DOHH2 (cell line): Measurements from ENCODE around the gene LLGL1.

Experiments used
- H3F3A ChIP-seq: fragments of 200-600 bp; sonication (generic), shearing (Covaris generic); 2 replicates; pipeline ENCODE4 v1.6.0; 2016; ENCODE audit warnings: antibody characterized with exemption, mild to moderate bottlenecking; ENCODE audit not compliant: control insufficient read depth, insufficient read depth
- H3K27ac ChIP-seq: fragments of 200-600 bp; sonication (generic); 2 replicates; pipeline ENCODE4 v1.5.1; 2014; ENCODE audit warnings: low read depth, mild to moderate bottlenecking, low read length, moderate library complexity
- H3K27me3 ChIP-seq: fragments of 200-600 bp; sonication (generic); 2 replicates; pipeline ENCODE4 v1.6.1; 2014; ENCODE audit warnings: mild to moderate bottlenecking, low read length, mixed read lengths; ENCODE audit not compliant: control insufficient read depth
- H3K36me3 ChIP-seq: fragments of 200-600 bp; sonication (generic); 2 replicates; pipeline ENCODE4 v1.6.1; 2014; ENCODE audit warnings: mild to moderate bottlenecking, low read length, moderate library complexity, mixed read lengths; ENCODE audit not compliant: control insufficient read depth
- H3K4me1 ChIP-seq: fragments of 200-600 bp; sonication (generic); 2 replicates; pipeline ENCODE4 v1.6.1; 2014; ENCODE audit warnings: mild to moderate bottlenecking, low read length, mixed read lengths; ENCODE audit not compliant: control insufficient read depth
- H3K4me2 ChIP-seq: fragments of 200-600 bp; sonication (generic); 2 replicates; pipeline ENCODE4 v1.6.0; 2014; ENCODE audit warnings: mild to moderate bottlenecking, low read length, moderate library complexity
- H3K4me3 ChIP-seq: fragments of 200-600 bp; sonication (generic); 2 replicates; pipeline ENCODE4 v1.5.1; 2014; ENCODE audit warnings: mild to moderate bottlenecking, low read length, mixed read lengths
- H3K79me2 ChIP-seq: fragments of 200-600 bp; sonication (generic); 2 replicates; pipeline ENCODE4 v1.6.1; 2014; ENCODE audit warnings: mild to moderate bottlenecking, low read length, mixed read lengths; ENCODE audit not compliant: control insufficient read depth
- H3K9me2 ChIP-seq: fragments of 200-600 bp; sonication (generic); replicated peaks from 2 replicates; pipeline ENCODE4 v1.6.1; 2014; ENCODE audit warnings: mild to moderate bottlenecking, low read length, mixed read lengths; ENCODE audit not compliant: control insufficient read depth
- H3K9me3 ChIP-seq: fragments of 200-600 bp; sonication (generic); 2 replicates; pipeline ENCODE4 v1.6.1; 2014; ENCODE audit warnings: antibody characterized with exemption, low read length, mixed read lengths; ENCODE audit not compliant: control insufficient read depth, insufficient read depth
- H4K20me1 ChIP-seq: fragments of 200-600 bp; sonication (generic); 2 replicates; pipeline ENCODE4 v1.6.0; 2014; ENCODE audit warnings: low read depth, mild to moderate bottlenecking, antibody characterized with exemption, low read length, moderate library complexity; ENCODE audit not compliant: control insufficient read depth, insufficient read depth
- EZH2phosphoT487 ChIP-seq: fragments of 200-600 bp; sonication (generic); IDR thresholded peaks from 2 replicates; pipeline ENCODE4 v1.6.1; 2017; ENCODE audit warnings: borderline replicate concordance, mild to moderate bottlenecking, antibody characterized with exemption, low read length, moderate library complexity, mixed read lengths
- TF ChIP-seq, protein P1 (sequence below): fragments of 200-600 bp; sonication (generic); IDR thresholded peaks from one replicate; pipeline ENCODE4 v1.5.1; 2014; ENCODE audit warnings: antibody characterized with exemption, mild to moderate bottlenecking, low read depth, low read length; ENCODE audit not compliant: poor library complexity, severe bottlenecking

The LLGL1 gene

DNA sequence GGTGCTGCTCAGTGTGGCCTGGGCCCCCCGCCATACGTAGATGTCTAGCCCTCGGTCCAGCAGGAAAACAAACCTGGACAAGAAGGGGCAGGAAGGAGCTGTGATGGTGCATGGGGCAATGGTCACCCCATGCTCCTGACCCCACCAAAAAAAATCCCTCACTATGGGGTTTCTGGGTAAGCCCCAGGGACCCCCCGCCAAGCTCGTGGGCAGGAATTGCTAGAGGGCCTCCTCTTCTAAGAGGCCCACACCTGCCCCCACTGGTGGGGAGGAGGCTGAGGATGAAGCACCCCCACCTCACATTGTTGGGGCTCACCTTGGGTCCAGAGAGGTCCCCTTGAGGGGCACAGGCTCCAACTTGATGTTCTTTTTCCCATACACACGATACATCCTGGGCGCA is 23.4 kb downstream of the LLGL1 start:
- H3K27ac ChIP-seq = no peak overlapping the region
- H3K79me2 ChIP-seq = no peaks in the 10 kb centered on the region

GRCh38 chr17:18250259-18250658 is 24.8 kb downstream of the LLGL1 start:
- Histone ChIP-seq H3K27me3 (no peaks in the 10 kb centered on the region), H3K4me1 (peaks cover 3% of the 10 kb centered on the region; the same call in 1 of the 2 replicates), H3K4me2 (no peak overlapping the region), H3K9me2 (no peaks in the 10 kb centered on the region), H3K4me3 (no peak overlapping the region), H3F3A (peaks cover 5% of the 10 kb centered on the region; the same call in 1 of the 2 replicates), H3K36me3 (peaks cover 75% of the 10 kb centered on the region), H3K9me3 (no peaks in the 10 kb centered on the region), H3K79me2 (no peaks in the 10 kb centered on the region), H3K27ac (no peak overlapping the region), H4K20me1 (no peaks in the 10 kb centered on the region)
- TF ChIP-seq, protein P1, sequence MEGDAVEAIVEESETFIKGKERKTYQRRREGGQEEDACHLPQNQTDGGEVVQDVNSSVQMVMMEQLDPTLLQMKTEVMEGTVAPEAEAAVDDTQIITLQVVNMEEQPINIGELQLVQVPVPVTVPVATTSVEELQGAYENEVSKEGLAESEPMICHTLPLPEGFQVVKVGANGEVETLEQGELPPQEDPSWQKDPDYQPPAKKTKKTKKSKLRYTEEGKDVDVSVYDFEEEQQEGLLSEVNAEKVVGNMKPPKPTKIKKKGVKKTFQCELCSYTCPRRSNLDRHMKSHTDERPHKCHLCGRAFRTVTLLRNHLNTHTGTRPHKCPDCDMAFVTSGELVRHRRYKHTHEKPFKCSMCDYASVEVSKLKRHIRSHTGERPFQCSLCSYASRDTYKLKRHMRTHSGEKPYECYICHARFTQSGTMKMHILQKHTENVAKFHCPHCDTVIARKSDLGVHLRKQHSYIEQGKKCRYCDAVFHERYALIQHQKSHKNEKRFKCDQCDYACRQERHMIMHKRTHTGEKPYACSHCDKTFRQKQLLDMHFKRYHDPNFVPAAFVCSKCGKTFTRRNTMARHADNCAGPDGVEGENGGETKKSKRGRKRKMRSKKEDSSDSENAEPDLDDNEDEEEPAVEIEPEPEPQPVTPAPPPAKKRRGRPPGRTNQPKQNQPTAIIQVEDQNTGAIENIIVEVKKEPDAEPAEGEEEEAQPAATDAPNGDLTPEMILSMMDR = no peak
- no peak for TF ChIP-seq EZH2phosphoT487

More for the DNA sequence above, 23.4 kb downstream of the LLGL1 start:
- Histone ChIP-seq H3K36me3 (peaks cover 65% of the 10 kb centered on the region), H3F3A (peaks cover 5% of the 10 kb centered on the region; the same call in 1 of the 2 replicates), H3K4me3 (no peak overlapping the region), H4K20me1 (no peaks in the 10 kb centered on the region), H3K4me1 (peaks cover 3% of the 10 kb centered on the region; the same call in 1 of the 2 replicates), H3K9me2 (no peaks in the 10 kb centered on the region), H3K9me3 (no peaks in the 10 kb centered on the region), H3K27me3 (no peaks in the 10 kb centered on the region), H3K4me2 (no peak overlapping the region)
- no peak for TF ChIP-seq EZH2phosphoT487
- TF ChIP-seq, protein P1 = no peak

DNA sequence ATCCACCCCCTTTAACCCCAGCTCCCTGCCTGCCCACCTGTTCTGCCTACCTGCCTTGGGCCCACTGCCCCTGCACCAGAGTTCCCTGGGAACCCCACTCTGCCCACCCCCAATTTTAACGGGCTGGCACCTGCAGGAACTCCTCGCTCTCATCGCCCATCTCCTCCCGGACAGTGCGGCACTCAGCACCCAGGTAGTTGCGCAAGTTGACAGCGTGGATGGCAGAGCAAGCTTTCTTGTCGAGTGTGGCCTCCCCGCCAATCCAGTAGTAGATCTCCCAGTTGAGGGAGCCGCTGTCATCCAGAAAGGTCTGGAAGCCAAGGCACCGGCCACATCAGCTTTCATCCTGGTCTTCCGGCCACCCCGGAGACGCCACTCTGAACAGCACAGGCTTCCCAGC is 25.3 kb downstream of the LLGL1 start:
- H3K27ac ChIP-seq = no peak overlapping the region
- no peaks in the 10 kb centered on the region for H4K20me1 ChIP-seq
- no peaks in the 10 kb centered on the region for H3K9me2 ChIP-seq
- peaks cover 5% of the 10 kb centered on the region; the same call in 1 of the 2 replicates for H3F3A ChIP-seq
- no peaks in the 10 kb centered on the region for H3K9me3 ChIP-seq
- H3K79me2 ChIP-seq = no peaks in the 10 kb centered on the region
- no peak overlapping the region for H3K4me3 ChIP-seq
- H3K4me2 ChIP-seq = no peak overlapping the region
- H3K36me3 ChIP-seq = peaks cover 73% of the 10 kb centered on the region
- TF ChIP-seq, protein P1 = no peak
- no peak for TF ChIP-seq EZH2phosphoT487
- peaks cover 3% of the 10 kb centered on the region; the same call in 1 of the 2 replicates for H3K4me1 ChIP-seq
- no peaks in the 10 kb centered on the region for H3K27me3 ChIP-seq
